ENCODE results near the gene TP53I11. TPM values are rescaled to one million over a fixed set of nuclear protein-coding genes. Genes with fewer than 3 reads are reported as not detected.
A peak's percentile ranks its signal among the peaks of the same experiment; 100 is the strongest.

TP53I11 gene
- total RNA-seq, 1 experiment from 2014 or later, result 94.2 TPM

- peaks cover 8% of the 10 kb centered on the region for H3K27me3 Mint-ChIP-seq (ENCODE audit: low read depth)
- Histone ChIP-seq H4K5ac (ENCODE audit: insufficient read length, low read depth, low read length) (no peak overlapping the region), H4K20me1 (ENCODE audit: control insufficient read depth, insufficient read depth, insufficient read length) (peaks cover 3% of the 10 kb centered on the region), H2BK12ac (ENCODE audit: insufficient read length, low read depth, low read length) (no peak overlapping the region), H3K27ac (ENCODE audit: insufficient read length, low read depth, low read length) (no peak overlapping the region), H4K91ac (ENCODE audit: insufficient read length, low read depth, low read length) (no peak overlapping the region), H3K79me2 (ENCODE audit: insufficient read depth, low read length) (no peaks in the 10 kb centered on the region), H2BK120ac (ENCODE audit: low read depth, low read length, poor library complexity, severe bottlenecking) (no peak overlapping the region), H3K79me1 (ENCODE audit: insufficient read depth, low read depth, low read length, poor library complexity, severe bottlenecking) (no peaks in the 10 kb centered on the region), H2BK15ac (ENCODE audit: low read depth, low read length) (no peak overlapping the region), H3K4me2 (ENCODE audit: insufficient read depth, insufficient read length, low read length) (no peak overlapping the region), H4K8ac (replicated peaks; ENCODE audit: insufficient read length, low read depth, low read length) (no peak overlapping the region), H2AK5ac (ENCODE audit: insufficient read length, low read length) (no peak overlapping the region), H3K9ac (ENCODE audit: extremely low read depth, insufficient read length, low read length) (no peak overlapping the region), H2BK5ac (ENCODE audit: insufficient read length, low read length) (no peak overlapping the region), H2BK20ac (ENCODE audit: low read depth, low read length, poor library complexity, severe bottlenecking) (no peak overlapping the region), H3K4ac (ENCODE audit: low read depth, low read length) (no peak overlapping the region), H3K18ac (ENCODE audit: insufficient read length, low read depth, low read length) (no peak overlapping the region), H3K14ac (ENCODE audit: insufficient read depth, low read length) (no peak overlapping the region), H3K23ac (ENCODE audit: insufficient read length, low read depth, low read length) (no peak overlapping the region), H3K56ac (ENCODE audit: insufficient read length, low read depth, low read length) (no peak overlapping the region), H3K23me2 (ENCODE audit: insufficient read length, low read depth, low read length, poor library complexity, severe bottlenecking) (no peaks in the 10 kb centered on the region), H3K4me1 (ENCODE audit: insufficient read depth, low read length) (peaks cover 2% of the 10 kb centered on the region; the same call in 1 of the 2 replicates), H3K9me3 (ENCODE audit: control insufficient read depth, low read depth, low read length) (no peaks in the 10 kb centered on the region), H3K27me3 (ENCODE audit: insufficient read depth, low read length) (no peaks in the 10 kb centered on the region), H3T11ph (ENCODE audit: low read length) (no peak overlapping the region), H2AFZ (ENCODE audit: low read length) (no peak overlapping the region)
- no peak overlapping the region for H3K4me3 Mint-ChIP-seq
- H3K9me3 Mint-ChIP-seq, result no peaks in the 10 kb centered on the region
- peaks cover 3 to 11% (median 9%) of the 10 kb centered on the region in 3 experiments; a peak in 6 of 7 replicates for H3K36me3 Mint-ChIP-seq (ENCODE audit: insufficient read depth in 1 of 3, low read depth in 3 of 3)
- H3K27ac Mint-ChIP-seq, result no peak overlapping the region
- peaks cover 49 to 63% of the 10 kb centered on the region in 2 experiments for H3K4me1 Mint-ChIP-seq
- WGBS (ENCODE audit: extremely low coverage, insufficient read length, low lambda C conversion rate), result no CpG with 5 or more reads among the region's 4 CpGs
- DNase-seq, result no peak
- TF ChIP-seq CTCF (conservative IDR thresholded peaks at IDR 0.05), result peak; percentile 22; the same call in 1 of the 3 replicates
Measured at GRCh38 chr11:44928144-44928543, 22.5 kb downstream of the TP53I11 start.
